HFFc6 (cell line): ENCODE measurements around the gene IL6ST. TPM values are rescaled to one million over a fixed set of nuclear protein-coding genes. Genes with fewer than 3 reads are reported as not detected.

Source experiments
- DNase-seq: peaks from one replicate; pipeline ENCODE4 v3.0.0-alpha.2; 2018
- H3K27ac Mint-ChIP-seq: 2 replicates; pipeline ENCODE4 v1.8.0; 2020; ENCODE audit warnings: mild to moderate bottlenecking, mixed read lengths
- H3K27me3 Mint-ChIP-seq: 2 replicates; pipeline ENCODE4 v1.8.0; 2021; ENCODE audit warnings: mild to moderate bottlenecking, moderate library complexity, mixed read lengths; ENCODE audit not compliant: insufficient read depth
- H3K36me3 Mint-ChIP-seq: 2 replicates; pipeline ENCODE4 v1.8.0; 2021; ENCODE audit warnings: low read depth, mixed read lengths
- H3K4me1 Mint-ChIP-seq: 2 replicates; pipeline ENCODE4 v1.8.0; 2020; ENCODE audit warnings: low read depth, mixed read lengths
- H3K4me3 Mint-ChIP-seq: 2 replicates; pipeline ENCODE4 v1.8.0; 2020; ENCODE audit warnings: mild to moderate bottlenecking, moderate library complexity, mixed read lengths
- H3K9me3 Mint-ChIP-seq: 2 replicates; pipeline ENCODE4 v1.8.0; 2020; ENCODE audit warnings: mild to moderate bottlenecking, mixed read lengths
- total RNA-seq, 6 experiments: library from RNA; stranded (reverse); fragmentation: NEBNext Ultra II Directional; extraction: Animal tissue kit (Norgen Biotek cat#: 25700); gene quantifications; 2 replicates in 1 of 6; 3 replicates in 5 of 6; pipeline ENCODE4 v1.2.3, GENCODE V29; 2021
- TF ChIP-seq, protein P1 (sequence below): fragments of 200-600 bp; sonication (generic); IDR thresholded peaks from 2 replicates; pipeline ENCODE4 v1.5.0; 2021; ENCODE audit warnings: antibody characterized with exemption, mild to moderate bottlenecking

Gene IL6ST
- total RNA-seq, 6 experiments from 2014 or later, result 187 to 265 (median 216) TPM

DNA sequence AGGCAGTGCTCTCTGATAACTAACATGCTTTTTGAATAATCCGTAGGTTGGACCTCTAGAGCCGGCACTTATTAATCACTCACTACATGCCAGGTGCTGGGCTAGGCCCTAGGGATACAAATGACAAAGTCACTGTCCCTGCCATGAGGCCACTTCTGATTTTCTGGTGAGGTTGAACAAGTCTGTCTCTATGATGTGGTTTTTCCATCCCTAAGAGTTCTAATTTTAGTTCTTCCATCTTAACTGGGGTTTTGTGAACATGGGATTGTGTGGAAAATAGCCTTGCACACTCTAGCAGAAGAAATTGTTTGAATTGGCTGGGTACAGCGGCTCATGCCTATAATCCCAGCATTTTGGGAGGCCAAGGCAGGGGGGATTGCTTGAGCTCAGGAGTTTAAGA is 79.0 kb downstream of the IL6ST start:
- Mint-ChIP-seq H3K27me3 (peaks cover 6% of the 10 kb centered on the region), H3K27ac (no peak overlapping the region), H3K4me1 (0 out of 2 replicates have a peak, but pooled peaks cover 6% of the 10 kb centered on the region), H3K36me3 (no peaks in the 10 kb centered on the region), H3K4me3 (no peak overlapping the region), H3K9me3 (no peaks in the 10 kb centered on the region)
- no peak for DNase-seq
- TF ChIP-seq, protein P1, sequence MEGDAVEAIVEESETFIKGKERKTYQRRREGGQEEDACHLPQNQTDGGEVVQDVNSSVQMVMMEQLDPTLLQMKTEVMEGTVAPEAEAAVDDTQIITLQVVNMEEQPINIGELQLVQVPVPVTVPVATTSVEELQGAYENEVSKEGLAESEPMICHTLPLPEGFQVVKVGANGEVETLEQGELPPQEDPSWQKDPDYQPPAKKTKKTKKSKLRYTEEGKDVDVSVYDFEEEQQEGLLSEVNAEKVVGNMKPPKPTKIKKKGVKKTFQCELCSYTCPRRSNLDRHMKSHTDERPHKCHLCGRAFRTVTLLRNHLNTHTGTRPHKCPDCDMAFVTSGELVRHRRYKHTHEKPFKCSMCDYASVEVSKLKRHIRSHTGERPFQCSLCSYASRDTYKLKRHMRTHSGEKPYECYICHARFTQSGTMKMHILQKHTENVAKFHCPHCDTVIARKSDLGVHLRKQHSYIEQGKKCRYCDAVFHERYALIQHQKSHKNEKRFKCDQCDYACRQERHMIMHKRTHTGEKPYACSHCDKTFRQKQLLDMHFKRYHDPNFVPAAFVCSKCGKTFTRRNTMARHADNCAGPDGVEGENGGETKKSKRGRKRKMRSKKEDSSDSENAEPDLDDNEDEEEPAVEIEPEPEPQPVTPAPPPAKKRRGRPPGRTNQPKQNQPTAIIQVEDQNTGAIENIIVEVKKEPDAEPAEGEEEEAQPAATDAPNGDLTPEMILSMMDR, result no peak

DNA sequence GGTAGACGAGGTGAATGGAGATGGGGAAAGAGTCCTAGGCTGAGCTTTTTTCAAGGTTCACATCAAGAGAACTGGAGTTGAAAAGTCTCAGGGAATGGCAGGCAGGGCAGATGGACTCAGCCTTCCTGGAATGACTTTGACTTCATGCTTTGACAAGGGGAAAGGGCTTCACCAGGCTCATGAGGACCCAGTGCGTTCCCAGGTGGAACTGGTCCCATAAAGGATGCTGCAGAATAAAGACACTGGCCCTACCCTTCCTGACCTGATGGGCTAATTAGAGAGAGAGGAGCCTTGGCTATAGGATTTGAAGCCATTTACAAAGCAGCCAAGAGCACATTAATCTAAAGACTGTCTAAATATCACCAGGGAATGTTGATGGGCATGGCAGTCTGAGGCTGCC is 79.8 kb downstream of the IL6ST start:
- H3K36me3 Mint-ChIP-seq, result no peaks in the 10 kb centered on the region
- no peak for DNase-seq
- H3K9me3 Mint-ChIP-seq, result no peaks in the 10 kb centered on the region
- TF ChIP-seq, protein P1, result no peak
- no peak overlapping the region for H3K27ac Mint-ChIP-seq
- peaks cover 11% of the 10 kb centered on the region for H3K27me3 Mint-ChIP-seq
- H3K4me3 Mint-ChIP-seq, result no peak overlapping the region
- 0 out of 2 replicates have a peak, but pooled peaks cover 6% of the 10 kb centered on the region for H3K4me1 Mint-ChIP-seq

DNA sequence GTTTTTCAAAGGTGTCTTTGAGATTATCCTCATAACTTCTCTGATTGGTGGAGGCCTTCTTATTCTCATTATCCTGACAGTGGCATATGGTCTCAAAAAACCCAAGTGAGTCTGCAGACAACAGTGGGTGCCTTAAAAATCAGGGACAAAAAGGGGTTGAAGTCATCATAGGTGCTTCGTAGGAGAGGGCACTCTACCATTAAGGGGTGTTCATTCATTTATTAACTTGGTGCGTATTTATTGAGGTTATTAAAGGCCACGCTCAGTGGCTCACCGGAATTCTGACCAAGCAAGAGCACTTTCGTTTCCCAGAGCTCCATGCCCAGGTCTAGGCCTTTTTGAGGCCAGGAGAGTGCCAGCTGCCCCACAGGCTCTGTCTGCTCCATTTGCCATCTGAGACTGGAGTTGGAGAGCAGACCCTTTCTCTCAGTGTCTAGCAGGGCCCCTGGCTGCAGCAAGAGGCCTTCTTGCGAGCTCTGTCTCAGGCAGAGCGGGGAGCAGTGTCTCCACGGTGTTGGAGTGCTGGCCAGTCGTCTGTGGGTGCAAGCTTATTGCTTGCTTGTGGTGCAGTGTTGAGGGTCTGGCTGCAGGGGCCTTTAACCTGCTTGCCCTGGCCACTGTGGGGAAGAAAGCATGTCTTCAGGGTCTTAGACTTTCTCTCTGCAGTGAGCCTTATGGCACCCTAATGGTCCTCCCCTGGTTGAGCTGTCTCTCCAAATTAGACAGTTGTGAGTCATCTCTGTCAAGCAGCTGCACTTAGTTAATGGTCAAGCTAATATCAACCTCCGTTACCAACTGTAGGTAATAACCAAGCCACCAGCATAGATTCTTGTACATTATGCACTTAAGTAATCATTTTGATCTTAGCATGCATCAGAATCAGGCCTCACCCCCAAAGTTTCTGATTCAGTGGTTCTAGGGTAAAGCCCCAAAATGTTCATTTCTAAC is 81.0 kb downstream of the IL6ST start:
- Mint-ChIP-seq H3K4me3 (no peak overlapping the region), H3K9me3 (no peaks in the 10 kb centered on the region), H3K36me3 (no peaks in the 10 kb centered on the region), H3K4me1 (0 out of 2 replicates have a peak, but pooled peaks cover 6% of the 10 kb centered on the region), H3K27ac (no peak overlapping the region), H3K27me3 (peaks cover 9% of the 10 kb centered on the region)
- no peak for DNase-seq
- TF ChIP-seq, protein P1, result no peak

DNA sequence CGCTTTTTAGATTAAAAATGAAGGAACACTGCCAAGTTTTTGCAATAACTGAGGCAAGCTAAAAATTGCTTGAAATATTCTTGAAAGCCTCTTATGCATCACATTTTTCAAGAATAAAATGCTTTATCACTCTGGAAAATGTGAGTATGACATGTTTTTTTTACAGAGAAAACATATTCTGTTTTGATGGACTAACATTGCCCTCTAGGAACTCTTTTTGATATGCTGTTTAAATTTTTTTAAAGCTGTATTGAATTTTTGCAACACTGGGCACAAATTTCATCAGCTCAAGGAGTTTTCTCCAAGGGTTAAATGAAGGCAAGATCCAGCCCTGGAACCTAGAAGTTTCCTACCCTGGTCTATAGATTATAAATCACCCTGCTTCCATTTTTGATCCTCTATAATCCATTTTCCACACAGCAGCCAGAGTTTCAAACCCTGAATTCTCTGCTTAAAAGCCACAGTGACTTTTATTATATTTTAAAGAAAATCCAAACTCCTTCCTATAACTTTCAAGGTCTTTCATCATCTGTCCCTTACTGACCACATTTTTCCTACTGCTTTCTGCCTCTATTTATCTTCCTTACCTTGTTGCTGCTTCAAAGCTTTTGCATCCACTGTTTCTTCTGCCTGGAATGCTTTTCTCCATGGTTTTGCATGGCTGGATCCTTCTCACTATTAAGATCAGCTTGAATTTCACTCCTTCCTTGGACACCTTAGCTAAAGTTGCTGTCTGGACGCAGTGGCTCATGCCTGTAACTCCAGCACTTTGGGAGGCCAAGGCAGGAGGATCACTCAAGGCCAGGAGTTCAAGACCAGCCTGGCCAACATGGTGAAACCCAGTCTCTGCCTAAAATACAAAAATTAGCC is 82.7 kb downstream of the IL6ST start:
- Mint-ChIP-seq H3K27me3 (peaks cover 9% of the 10 kb centered on the region), H3K27ac (no peak overlapping the region), H3K36me3 (no peaks in the 10 kb centered on the region), H3K9me3 (no peaks in the 10 kb centered on the region), H3K4me3 (no peak overlapping the region), H3K4me1 (0 out of 2 replicates have a peak, but pooled peaks cover 6% of the 10 kb centered on the region)
- TF ChIP-seq, protein P1, result no peak
- DNase-seq, result no peak

DNA sequence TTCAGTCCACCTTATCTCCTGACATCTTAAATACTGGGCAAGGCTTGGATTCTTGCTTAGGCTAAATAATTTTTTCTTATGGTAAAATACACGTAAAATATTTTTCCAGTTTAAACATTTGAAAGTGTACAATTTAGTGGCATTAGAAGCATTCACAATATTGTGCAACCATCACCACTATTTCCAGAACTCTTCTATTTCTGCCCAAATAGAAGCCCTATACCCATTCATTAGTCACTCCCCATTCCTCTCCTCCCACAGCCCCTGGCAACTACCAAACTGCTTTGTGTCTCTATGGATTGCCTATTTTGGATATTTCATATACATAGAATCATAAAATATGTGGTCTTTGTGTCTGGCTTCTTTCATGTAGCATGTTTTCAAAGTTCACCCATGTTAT is 86.0 kb downstream of the IL6ST start:
- TF ChIP-seq, protein P1, result no peak
- no peak overlapping the region for H3K4me3 Mint-ChIP-seq
- no peaks in the 10 kb centered on the region for H3K4me1 Mint-ChIP-seq
- H3K27me3 Mint-ChIP-seq, result peaks cover 7% of the 10 kb centered on the region
- H3K9me3 Mint-ChIP-seq, result no peaks in the 10 kb centered on the region
- no peaks in the 10 kb centered on the region for H3K36me3 Mint-ChIP-seq
- DNase-seq, result no peak
- H3K27ac Mint-ChIP-seq, result no peak overlapping the region
